SK-N-MC (cell line): ENCODE measurements around the gene PLA2G5.

ENCODE experiments used
- DNase-seq: peaks from one replicate; pipeline ENCODE4 v3.0.0-alpha.2; 2011; ENCODE audit warnings: low read depth, low spot score
- H3K27ac ChIP-seq: fragments of 200-600 bp; sonication (generic); 2 replicates; pipeline ENCODE4 v1.5.1; 2016; ENCODE audit warnings: mixed run types
- H3K36me3 ChIP-seq: fragments of 200-600 bp; sonication (generic); 2 replicates; pipeline ENCODE4 v1.6.1; 2017; ENCODE audit warnings: antibody characterized with exemption, low read length, mixed read lengths; ENCODE audit not compliant: insufficient read depth
- H3K4me3 ChIP-seq: fragments of 200-600 bp; sonication (generic); 2 replicates; pipeline ENCODE4 v1.5.1; 2016
- H3K9ac ChIP-seq: fragments of 200-600 bp; sonication (generic); 2 replicates; pipeline ENCODE4 v1.8.0; 2017; ENCODE audit warnings: mixed run types, mixed read lengths; ENCODE audit not compliant: insufficient read length
- H3K9me3 ChIP-seq: fragments of 200-600 bp; sonication (generic); 2 replicates; pipeline ENCODE4 v1.6.1; 2017; ENCODE audit warnings: low read depth, mild to moderate bottlenecking, antibody characterized with exemption, low read length, moderate library complexity, mixed read lengths
- EZH2 ChIP-seq: fragments of 200-600 bp; sonication (generic); IDR thresholded peaks from one replicate; pipeline ENCODE4 v1.6.1; 2017; ENCODE audit warnings: antibody characterized with exemption
- FOXP2 ChIP-seq: optimal IDR thresholded peaks from 2 replicates; pipeline ENCODE3; 2011; ENCODE audit warnings: mild to moderate bottlenecking, moderate library complexity; ENCODE audit not compliant: insufficient read depth; ENCODE audit errors: extremely low read length, control extremely low read depth
- POLR2AphosphoS5 ChIP-seq: IDR thresholded peaks from 2 replicates; pipeline ENCODE4 v1.6.1; 2012; ENCODE audit warnings: mild to moderate bottlenecking, low read depth, low read length, borderline replicate concordance

Gene PLA2G5

GRCh38 chr1:20080441-20081352 is 10.7 kb downstream of the PLA2G5 start:
- TF ChIP-seq EZH2, result no peak
- TF ChIP-seq POLR2AphosphoS5, result no peak
- no peak for TF ChIP-seq FOXP2
- H3K9ac ChIP-seq, result no peak overlapping the region
- no peak overlapping the region for H3K27ac ChIP-seq

GRCh38 chr1:20081353-20081810 is 11.4 kb downstream of the PLA2G5 start:
- no peaks in the 10 kb centered on the region for H3K36me3 ChIP-seq
- DNase-seq, result no peak
- TF ChIP-seq POLR2AphosphoS5 (no peak), EZH2 (no peak), FOXP2 (no peak)
- H3K4me3 ChIP-seq, result no peak overlapping the region
- H3K9me3 ChIP-seq, result no peaks in the 10 kb centered on the region
- H3K27ac ChIP-seq, result no peak overlapping the region
- H3K9ac ChIP-seq, result no peak overlapping the region

More at GRCh38 chr1:20080441-20081352, 10.7 kb downstream of the PLA2G5 start:
- H3K4me3 ChIP-seq, result no peak overlapping the region
- no peak for DNase-seq
- H3K9me3 ChIP-seq, result no peaks in the 10 kb centered on the region
- no peaks in the 10 kb centered on the region for H3K36me3 ChIP-seq

GRCh38 chr1:20082772-20083171 is 12.8 kb downstream of the PLA2G5 start:
- Histone ChIP-seq H3K9ac (no peak overlapping the region), H3K36me3 (no peaks in the 10 kb centered on the region), H3K4me3 (no peak overlapping the region), H3K27ac (no peak overlapping the region), H3K9me3 (no peaks in the 10 kb centered on the region)
- DNase-seq, result no peak
- TF ChIP-seq POLR2AphosphoS5, result no peak
- no peak for TF ChIP-seq EZH2
- TF ChIP-seq FOXP2, result no peak

GRCh38 chr1:20083178-20083944 is 13.4 kb downstream of the PLA2G5 start:
- no peak for DNase-seq

GRCh38 chr1:20086800-20087199 is 16.8 kb downstream of the PLA2G5 start:
- DNase-seq, result no peak

More at GRCh38 chr1:20083178-20083944, 13.4 kb downstream of the PLA2G5 start:
- TF ChIP-seq POLR2AphosphoS5, result no peak
- no peak for TF ChIP-seq EZH2
- TF ChIP-seq FOXP2, result no peak
- Histone ChIP-seq H3K9me3 (no peaks in the 10 kb centered on the region), H3K27ac (no peak overlapping the region), H3K9ac (no peak overlapping the region), H3K36me3 (no peaks in the 10 kb centered on the region), H3K4me3 (no peak overlapping the region)

GRCh38 chr1:20087668-20088067 is 17.7 kb downstream of the PLA2G5 start:
- Histone ChIP-seq H3K4me3 (no peak overlapping the region), H3K36me3 (no peaks in the 10 kb centered on the region), H3K9ac (no peak overlapping the region), H3K27ac (no peak overlapping the region), H3K9me3 (no peaks in the 10 kb centered on the region)
- TF ChIP-seq FOXP2 (no peak), EZH2 (no peak), POLR2AphosphoS5 (no peak)
- no peak for DNase-seq

More at GRCh38 chr1:20086800-20087199, 16.8 kb downstream of the PLA2G5 start:
- Histone ChIP-seq H3K9me3 (no peaks in the 10 kb centered on the region), H3K27ac (no peak overlapping the region), H3K36me3 (no peaks in the 10 kb centered on the region), H3K9ac (no peak overlapping the region), H3K4me3 (no peak overlapping the region)
- TF ChIP-seq EZH2 (no peak), FOXP2 (no peak)

- Histone ChIP-seq H3K36me3 (no peaks in the 10 kb centered on the region), H3K27ac (no peak overlapping the region), H3K4me3 (no peak overlapping the region), H3K9me3 (no peaks in the 10 kb centered on the region), H3K9ac (no peak overlapping the region)
- TF ChIP-seq FOXP2 (no peak), POLR2AphosphoS5 (no peak), EZH2 (no peak)
- no peak for DNase-seq
Observed at GRCh38 chr1:20089328-20090077, 19.5 kb downstream of the PLA2G5 start.
